ENCODE data around the gene IGSF9B. TPM values are rescaled to one million over a fixed set of nuclear protein-coding genes. Genes with fewer than 3 reads are reported as not detected.
"Not testable (repeated sequence)": the region's sequence is repeated elsewhere in the genome, so short reads cannot be mapped to it uniquely, and the experiment has no call there.

IGSF9B gene, protein sequence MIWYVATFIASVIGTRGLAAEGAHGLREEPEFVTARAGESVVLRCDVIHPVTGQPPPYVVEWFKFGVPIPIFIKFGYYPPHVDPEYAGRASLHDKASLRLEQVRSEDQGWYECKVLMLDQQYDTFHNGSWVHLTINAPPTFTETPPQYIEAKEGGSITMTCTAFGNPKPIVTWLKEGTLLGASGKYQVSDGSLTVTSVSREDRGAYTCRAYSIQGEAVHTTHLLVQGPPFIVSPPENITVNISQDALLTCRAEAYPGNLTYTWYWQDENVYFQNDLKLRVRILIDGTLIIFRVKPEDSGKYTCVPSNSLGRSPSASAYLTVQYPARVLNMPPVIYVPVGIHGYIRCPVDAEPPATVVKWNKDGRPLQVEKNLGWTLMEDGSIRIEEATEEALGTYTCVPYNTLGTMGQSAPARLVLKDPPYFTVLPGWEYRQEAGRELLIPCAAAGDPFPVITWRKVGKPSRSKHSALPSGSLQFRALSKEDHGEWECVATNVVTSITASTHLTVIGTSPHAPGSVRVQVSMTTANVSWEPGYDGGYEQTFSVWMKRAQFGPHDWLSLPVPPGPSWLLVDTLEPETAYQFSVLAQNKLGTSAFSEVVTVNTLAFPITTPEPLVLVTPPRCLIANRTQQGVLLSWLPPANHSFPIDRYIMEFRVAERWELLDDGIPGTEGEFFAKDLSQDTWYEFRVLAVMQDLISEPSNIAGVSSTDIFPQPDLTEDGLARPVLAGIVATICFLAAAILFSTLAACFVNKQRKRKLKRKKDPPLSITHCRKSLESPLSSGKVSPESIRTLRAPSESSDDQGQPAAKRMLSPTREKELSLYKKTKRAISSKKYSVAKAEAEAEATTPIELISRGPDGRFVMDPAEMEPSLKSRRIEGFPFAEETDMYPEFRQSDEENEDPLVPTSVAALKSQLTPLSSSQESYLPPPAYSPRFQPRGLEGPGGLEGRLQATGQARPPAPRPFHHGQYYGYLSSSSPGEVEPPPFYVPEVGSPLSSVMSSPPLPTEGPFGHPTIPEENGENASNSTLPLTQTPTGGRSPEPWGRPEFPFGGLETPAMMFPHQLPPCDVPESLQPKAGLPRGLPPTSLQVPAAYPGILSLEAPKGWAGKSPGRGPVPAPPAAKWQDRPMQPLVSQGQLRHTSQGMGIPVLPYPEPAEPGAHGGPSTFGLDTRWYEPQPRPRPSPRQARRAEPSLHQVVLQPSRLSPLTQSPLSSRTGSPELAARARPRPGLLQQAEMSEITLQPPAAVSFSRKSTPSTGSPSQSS (N-terminal part only)
- total RNA-seq (2014; rRNA removed; shearing (Covaris generic)) = 0.43 and 0.57 TPM in 2 replicates

DNA sequence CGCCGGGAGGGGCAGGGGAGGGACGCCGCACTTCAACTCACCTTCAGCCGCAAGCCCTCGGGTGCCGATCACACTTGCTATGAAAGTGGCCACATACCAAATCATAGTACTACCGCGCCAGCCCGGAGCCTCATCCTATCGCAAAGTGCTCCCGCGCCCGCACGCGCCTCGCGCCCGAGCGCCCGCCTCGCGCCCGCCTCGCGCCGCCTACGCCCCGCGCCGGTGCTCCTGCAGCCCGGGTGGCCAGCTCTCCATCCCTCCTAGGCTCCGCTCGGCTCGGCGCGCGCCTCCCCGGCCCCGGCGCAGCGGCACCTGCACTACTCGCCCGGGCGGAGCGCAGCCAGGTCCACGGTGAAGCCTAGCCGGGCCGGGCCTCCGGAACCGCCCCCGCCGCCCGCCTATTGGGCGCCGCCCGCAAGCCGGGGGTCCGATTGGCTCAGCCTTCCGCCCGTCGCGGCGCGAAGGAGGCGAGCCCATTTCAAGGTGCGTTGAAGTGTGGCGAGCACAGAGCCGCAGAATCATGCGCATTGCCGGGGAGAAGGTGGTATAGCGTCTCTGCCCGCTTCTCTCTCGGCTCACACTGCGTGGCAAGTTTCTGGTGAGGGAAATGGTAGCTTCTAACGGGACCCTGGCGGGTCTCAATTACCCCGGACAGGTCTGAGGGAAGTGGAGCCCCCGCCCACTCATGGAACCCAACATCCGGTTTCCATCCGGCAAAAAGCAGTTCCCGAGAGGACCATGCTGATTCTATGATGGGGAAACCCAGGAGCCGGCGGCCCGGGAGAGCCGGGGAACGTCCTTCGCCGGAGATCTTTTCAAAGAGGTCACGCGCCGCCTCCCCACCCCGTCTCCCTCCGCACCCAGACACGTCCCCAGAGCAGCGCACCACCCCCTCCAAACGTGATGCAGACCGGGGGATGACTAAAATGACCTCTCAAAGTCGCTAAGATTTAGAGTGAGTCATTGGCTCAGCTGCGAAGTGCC, at the start of gene IGSF9B:
Gene IGSF9B, minus strand, starts transcription at position 319 of the 984 bp plus-strand sequence. Its CDS starts 214 bp downstream, at position 105.
- DNase-seq (ENCODE audit: low spot score) = peak; percentile 48

DNA sequence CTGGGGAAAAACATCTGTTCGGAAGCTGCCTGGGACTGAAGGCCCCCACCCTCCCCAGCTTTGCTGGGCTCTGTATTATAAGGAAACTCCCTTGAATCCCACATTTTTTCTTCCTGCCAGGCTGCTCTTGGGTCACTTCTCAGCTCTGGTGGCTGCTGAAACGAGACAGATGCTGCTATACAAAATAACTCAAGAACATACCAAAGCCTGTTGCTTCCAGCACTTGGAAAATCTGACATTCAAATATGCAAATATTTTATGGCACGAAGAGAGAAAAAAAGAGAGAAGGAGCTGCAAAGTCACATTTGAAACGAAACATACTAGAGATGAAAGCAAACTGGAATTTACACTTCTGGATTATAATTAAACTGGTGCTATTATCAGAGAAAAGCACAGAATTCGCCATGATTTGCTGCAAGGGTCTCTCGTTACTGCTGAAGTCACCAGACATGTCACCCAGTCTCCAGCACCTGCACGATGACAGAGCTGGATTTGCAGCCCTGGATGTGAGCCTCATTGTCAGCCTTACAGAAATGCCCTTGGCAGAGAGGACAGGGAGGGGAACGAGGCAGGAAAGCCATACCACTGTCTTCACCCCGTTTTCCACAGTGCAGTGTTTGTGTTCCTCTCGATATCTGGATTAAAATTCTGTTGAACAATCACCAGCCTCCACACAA, 47.9 kb upstream of the IGSF9B start:
- DNase-seq (ENCODE audit: low spot score) = no peak

DNA sequence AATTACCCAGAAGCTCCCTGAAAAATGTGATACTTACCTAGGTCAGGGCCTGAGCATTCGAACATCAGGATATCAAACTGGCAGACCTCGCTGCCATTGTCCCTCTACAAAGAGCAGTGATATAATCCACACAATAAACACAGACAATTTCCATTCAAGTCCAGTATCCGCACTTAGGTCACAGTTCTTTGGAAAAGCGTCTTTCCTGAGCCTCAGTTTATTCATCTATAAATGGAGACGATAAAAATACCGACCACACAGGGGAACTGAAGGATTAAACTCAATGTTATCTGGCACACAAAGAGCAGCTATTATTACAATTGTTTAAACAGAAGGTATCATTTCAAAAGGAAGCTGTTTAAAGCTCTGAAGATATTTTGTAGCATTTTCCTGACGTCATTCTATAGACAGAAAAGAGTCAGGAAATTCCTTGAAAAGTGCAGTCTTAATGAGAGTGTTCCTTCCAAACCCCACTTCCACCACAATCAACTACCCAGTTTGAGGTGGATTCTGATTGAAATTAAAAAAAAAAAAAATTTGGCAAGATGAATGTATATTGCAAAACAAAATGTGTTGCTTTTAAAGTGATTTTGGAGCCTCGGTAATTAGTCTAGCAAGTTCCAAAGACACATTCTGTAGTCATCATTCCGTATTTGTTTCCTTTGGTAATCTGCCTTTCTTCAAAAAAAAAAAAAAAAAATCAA, 47.2 kb upstream of the IGSF9B start:
- no peak for DNase-seq (ENCODE audit: low spot score)

DNA sequence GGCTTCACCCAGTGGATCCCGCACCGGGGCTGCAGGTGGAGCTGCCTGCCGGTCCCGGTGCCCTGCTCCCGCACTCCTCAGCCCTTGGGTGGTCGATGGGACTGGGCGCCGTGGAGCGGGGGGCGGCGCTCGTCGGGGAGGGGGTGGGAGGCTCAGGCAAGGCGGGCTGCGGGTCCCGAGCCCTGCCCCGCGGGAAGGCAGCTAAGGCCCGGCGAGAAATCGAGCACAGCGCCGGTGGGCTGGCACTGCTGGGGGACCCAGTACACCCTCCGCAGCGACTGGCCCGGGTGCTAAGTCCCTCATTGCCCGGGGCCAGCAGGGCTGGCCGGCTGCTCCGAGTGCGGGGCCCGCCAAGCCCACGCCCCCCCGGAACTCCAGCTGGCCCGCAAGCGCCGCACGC, 46.1 kb upstream of the IGSF9B start:
- not testable (repeated sequence) for DNase-seq (ENCODE audit: low spot score)

DNA sequence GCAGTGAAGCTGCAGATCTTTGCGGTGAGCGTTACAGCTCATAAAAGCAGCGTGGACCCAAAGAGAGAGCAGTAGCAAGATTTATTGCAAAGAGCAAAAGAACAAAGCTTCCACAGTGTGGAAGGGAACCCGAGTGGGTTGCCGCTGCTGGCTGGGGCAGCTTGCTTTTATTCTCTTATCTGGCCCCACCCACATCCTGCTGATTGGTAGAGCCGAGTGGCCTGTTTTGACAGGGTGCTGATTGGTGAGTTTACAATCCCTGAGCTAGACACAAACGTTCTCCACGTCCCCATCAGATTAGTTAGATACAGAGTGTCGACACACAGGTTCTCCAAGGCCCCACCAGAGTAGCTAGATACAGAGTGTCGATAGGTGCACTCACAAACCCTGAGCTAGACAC, 45.6 kb upstream of the IGSF9B start:
- DNase-seq (ENCODE audit: low spot score) = not testable (repeated sequence)

DNA sequence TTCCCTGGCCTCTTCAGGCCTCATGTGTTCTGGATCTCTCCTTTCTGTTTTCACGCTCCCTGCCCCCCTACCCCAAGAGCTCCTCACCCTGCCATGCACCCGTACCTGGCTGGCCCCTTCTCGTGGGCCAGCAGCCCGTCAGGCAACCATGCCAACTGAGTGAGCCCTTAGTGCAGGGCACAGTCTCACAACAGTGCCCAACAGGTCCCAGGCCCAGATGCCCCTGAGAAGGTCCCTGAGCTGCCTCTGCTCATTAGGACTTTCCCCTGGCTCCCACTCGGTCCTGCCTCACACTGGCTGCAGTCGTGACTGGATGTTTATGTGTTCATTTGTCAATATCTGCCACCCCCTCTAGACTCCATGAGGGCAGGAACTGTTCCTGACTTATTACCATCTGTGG, 44.8 kb upstream of the IGSF9B start:
- DNase-seq (ENCODE audit: low spot score) = no peak

DNA sequence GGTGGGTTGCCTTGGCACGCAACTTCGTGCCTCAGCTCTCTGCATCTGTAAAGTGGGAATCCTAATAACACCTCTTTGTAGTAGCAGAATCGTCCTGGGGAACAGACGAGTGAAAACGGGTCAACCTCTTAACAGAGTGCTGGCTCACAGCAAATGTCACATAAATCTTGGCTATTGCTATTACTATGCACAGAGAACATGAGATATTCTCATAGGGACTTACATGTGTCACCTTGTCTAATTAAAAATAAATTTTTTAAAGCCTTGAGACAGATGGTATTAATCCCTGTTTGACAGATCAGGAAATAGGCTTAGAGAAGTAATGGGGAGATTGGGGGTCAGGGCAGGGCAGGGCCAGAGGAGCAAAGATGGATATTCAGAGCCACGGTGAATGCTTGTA, 44.3 kb upstream of the IGSF9B start:
- no peak for DNase-seq (ENCODE audit: low spot score)

DNA sequence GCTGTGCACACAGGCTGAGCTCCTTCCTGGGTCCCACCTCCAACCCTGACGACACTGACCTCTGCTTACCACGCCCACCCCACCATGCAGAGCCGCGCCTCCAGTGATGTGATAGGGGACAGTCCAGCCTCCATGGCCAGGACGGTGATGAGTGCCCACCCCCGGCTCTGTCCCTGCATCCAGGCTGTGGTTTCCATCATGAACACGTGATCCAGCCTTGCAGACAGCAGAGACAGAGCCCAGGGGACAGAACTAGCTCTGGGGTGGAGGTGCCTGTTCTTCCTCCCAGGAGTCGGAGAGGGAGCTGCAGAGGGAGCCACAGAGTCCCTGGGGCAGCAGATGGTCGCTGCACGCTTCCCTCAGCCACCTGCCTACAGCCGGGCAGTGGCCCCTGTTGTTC, 42.6 kb upstream of the IGSF9B start:
- no peak for DNase-seq (ENCODE audit: low spot score)

DNA sequence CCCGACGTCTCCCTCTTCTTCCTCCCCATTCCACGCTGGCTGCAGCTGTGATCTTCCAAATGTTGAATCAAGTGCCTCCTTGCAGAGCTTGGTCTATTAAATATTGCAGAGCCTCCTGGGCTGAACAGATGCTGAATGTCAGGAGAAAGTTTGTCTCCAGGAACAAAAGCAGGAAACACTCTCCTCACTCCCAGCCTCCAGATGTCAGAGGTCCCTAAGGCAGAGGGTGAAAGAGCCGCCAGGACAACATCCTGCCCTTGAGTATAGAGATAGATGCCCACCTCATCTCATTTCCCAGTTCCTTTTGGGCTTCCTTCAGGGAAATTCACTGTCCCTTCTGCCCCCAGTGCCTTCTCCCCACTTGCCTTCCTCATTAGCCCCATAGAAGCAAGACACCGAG, 40.8 kb upstream of the IGSF9B start:
- DNase-seq (ENCODE audit: low spot score) = no peak

DNA sequence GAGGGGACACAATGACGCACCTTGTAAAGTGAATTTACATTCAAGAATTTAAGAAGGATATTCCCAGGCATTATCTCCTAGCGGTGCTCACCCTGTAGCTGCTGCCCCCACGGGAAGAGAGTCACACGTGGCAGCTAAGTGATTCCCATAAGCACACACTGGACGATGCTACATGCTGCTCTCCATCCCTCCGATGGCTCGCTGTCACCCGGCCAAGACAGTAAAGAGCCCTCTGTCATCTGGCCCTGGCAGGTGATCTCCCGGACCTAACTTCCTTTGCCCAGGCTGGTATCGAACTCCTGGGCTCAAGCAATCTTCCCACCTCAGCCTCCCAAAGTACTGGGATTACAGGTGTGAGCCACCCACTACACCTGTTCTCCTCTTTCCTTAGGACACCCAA, 39.9 kb upstream of the IGSF9B start:
- no peak for DNase-seq (ENCODE audit: low spot score)

DNA sequence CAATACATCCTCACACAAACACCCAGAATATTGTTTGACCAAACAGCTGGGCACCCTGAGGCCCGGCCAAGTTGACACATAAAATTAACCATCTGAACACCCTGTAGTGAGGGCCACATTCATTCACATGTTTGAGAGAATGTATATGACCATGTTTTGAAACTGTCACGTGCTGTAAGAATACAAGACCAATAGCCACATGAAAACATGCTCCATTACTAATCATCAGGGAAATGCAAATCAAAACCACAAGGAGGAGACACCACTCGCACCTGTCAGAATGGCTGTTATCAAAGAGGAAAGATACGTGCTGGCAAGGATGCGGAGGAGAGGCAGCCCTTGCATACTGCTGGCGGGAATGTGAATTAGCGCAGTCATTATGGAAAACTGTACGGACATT, 38.3 kb upstream of the IGSF9B start:
- DNase-seq (ENCODE audit: low spot score) = no peak

DNA sequence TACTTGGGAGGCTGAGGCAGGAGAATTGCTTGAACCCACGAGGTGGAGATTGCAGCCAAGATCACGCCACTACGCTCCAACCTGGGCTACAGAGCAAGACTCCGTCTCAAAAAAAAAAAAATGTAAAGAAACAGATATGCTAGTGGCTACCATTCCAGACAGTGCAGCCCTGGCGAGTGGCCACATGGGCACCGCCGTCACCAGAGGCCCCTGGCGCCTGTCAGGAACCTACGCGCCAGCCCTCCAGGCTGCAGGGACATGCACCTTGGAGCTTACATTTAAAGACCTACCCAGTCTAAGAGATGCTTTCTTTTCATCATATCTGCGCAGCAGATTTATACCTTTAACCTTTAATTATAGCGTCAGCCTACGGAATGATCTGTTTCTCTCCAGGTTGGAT, 37.2 kb upstream of the IGSF9B start:
- DNase-seq (ENCODE audit: low spot score) = no peak

DNA sequence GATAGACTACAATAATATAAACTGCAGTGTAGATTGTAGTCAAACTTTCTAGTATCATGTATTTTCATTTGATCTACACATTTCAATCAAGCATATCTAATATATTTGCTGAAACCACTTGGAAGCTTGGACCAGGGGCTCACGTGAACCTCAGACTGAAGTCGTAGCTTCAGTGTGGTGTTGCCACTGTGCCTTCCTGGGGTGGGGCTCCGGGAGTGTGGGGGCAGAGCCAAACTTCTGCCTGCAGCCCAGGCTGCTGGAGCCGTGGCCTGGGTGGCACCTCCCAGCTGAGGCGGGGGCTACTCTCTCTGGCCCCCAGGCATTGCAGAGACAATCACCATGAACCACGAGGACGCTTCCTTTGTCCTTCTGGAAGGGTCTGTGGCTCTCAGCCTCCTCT, 36.3 kb upstream of the IGSF9B start:
- DNase-seq (ENCODE audit: low spot score) = no peak

DNA sequence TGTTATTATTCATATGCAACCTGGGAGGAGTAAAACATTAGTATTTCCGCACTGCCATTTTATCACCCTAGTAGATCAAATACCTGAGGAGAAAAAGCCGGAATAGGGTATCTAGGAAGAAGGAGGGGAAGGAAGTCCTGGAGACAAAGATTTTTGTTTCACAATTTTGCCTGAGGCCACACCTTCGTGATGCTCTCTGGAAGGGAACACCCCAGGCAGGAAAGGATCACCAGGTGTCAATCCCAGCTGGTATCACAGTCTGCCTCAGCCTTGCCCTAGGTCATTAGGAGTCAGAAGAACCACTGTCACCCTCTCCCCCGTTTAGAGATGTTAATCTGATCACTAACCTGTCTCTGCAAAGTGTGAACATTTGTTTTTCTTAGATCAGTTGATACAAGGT, 35.4 kb upstream of the IGSF9B start:
- no peak for DNase-seq (ENCODE audit: low spot score)

DNA sequence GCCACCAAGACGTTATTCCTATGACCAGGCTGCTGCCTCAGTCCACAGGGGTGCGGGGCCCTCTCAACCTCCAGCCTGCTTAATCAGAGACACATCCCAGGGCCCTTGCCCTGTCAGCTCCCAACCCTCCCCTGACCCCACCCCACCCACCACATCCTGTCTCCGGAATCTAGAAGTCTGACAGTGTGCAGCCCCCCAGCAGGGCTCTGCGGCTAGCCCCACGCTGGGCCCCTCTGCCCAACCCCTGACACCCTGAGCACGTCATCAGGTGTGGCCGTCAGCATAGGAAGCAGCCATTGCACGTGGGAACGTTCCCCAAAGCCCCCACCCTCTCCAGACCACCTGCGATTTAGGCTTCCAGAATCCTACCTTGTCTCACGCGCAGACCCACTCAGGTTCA, 34.3 kb upstream of the IGSF9B start:
- peak; percentile 4 for DNase-seq (ENCODE audit: low spot score)

DNA sequence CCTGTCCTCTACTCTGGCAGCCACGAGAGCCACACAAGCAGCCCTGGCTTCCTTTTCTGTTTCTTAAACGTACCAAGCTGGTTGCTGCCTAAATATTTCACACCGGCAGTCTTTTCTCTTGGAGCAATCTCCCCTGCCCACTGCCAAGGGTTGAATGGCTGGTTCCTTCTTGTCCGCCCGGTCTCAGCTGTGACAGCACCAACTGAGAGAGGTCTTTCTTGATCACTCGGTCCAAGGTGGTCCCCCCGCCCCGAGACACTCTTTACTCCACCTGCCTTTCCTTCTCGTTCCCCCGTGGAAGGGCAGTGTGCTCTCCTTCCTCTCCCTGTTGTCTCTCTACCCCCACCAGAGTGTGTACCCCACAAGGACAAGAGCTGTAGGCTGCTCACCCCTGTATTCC, 33.7 kb upstream of the IGSF9B start:
- DNase-seq (ENCODE audit: low spot score) = no peak

DNA sequence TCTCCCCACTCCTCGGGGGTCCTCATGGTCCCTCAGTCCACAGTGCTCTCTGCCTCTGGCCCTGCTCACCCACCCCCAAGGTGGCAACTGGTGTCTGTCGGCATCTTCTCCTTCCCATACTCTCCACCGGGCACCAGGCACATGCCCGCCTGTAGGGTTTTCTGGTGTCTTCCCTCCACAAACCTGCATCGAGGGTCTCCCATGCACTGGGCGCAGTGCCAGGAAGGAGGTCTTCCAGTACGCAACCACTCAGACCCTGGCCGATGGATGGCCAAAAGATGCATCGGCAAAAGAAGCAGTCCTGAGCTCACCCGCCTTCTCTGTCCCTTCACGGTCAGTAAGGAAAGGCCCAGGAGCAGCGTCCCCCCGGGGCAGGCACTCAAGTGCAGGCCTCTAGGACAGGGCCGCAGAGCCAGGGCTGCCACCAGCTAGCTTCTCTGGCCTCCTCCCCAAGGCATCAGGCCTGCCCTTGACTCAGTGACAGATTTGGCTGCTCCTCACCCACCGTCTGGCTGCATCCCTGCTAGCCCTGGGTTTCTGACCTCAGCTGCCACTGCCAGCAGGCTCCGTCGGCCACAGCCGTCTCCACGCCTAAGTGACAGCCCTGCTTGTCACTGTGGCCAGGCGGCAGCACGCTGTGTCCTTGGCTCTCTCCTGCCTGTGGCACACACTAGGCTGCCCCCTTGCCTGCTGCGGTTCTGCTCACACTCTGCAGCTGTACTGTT, 32.1 kb upstream of the IGSF9B start:
- DNase-seq (ENCODE audit: low spot score) = no peak

DNA sequence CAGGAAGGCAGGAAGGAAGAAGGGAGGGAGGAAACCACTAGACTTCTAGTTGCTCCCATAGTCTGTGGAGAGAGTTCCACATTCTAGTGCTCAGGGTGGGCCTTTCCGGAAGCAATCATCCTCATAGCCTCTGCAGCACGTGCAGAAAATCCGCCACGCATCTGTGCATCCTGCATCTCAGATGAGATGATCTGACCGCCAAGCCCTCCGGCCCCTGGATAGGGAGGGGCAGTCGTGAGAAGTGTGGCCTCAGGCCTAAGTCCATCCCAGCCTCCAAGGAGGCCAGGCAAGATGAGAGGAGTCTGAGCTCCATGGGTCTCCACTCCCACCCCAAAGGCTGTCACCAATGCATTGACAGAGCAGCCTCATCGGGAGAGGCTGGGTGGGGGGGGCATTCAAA, 30.4 kb upstream of the IGSF9B start:
- no peak for DNase-seq (ENCODE audit: low spot score)

Measured in A172 (cell line).